ENCODE data around the gene FHIT.
"Not testable (repeated sequence)": the region's sequence is repeated elsewhere in the genome, so short reads cannot be mapped to it uniquely, and the experiment has no call there.

Gene FHIT

DNA sequence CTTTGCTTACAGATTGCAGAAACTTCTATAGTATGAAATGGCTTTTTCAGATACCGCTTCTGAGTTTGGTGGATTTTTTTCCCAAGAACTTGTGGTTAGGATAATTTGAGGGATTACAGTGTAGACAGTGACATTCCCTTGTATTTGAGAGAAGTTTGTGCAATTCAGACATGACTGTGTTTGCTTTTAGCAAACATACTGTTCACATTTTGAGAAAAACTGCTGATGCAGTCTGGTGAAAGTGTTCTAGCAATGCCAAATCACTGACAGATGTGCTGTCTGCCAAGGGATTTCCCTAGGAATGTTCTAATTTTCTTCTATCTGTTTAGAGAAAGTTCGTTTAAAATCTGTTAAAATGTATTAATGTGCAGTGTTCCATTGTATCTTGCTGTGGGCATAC, 652.6 kb downstream of the FHIT start:
- no peak for DNase-seq

- DNase-seq = no peak
Measured at GRCh38 chr3:60594025-60594424, 657.2 kb downstream of the FHIT start.

DNA sequence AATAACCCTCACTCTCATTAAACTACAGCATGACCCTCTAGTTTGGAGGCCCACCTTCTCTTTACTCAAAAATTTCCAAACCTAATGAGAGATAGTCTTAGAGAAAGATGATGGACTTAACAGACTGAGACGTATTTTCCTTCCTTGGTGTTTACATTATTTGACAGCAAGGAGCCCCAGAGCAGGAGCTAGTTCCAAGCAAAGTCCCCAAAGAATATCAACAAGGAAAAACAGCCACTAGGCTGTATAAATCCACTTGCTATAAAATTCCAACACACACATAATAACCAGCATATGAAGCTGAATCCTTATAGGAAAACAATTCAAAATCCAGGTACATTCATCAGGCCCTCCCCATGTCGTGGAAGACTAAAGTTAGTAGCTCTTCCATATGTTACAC, 660.0 kb downstream of the FHIT start:
- DNase-seq = no peak

DNA sequence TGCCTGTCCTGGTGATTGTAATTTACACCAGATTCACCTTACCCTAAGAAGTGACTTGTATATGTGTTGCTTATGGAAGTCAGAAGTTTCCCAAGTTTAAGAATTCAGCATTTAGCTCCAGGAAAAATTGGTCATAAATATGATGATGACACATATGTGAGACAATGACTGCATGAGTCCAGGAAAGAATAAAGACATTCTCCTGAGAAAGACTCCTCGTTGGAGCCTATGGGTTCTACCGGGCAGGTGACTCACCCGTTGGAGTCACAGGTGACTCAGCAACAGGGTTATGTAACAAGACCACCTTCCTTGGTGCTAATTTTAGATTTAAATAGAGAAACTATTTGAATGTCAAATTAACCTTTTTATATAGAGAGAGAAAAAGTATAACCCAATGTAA, 662.4 kb downstream of the FHIT start:
- no peak for DNase-seq

DNA sequence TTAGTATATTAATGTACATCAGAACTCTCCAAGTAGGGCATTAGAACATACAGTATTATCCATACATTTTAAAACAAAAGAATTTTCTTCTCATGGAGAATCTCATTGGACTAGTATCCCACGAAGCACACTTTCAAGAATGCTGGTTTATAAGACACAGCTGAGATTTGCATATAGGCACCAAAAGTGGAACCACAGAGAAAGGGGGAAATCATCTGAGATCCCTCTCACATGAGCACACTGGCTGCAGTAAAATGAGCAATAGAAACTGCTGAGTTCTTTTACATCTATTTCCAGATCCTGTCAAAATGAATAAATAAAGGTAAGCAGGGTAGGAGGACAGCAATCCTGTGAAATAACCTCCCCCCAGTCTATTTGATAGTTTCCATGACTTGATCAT, 665.3 kb downstream of the FHIT start:
- no peak for DNase-seq

DNA sequence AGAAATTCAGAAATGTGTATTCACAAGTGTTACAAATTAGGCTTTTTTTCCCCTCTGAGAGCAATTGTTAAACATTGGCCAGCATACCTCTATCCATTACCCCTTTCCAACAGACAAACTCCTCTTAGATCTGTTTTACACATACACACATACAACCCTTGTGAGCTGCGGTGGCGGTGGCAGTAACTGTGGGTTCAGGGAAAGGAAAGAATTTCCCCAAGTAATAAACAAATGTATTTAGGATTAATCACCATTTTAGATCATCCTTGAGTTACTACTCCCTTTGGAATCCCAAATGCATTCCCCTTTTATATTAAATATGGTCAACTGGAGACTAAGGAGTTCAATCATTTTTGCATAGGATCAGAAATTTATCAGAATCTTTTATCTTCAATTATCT, 667.0 kb downstream of the FHIT start:
- DNase-seq = no peak

DNA sequence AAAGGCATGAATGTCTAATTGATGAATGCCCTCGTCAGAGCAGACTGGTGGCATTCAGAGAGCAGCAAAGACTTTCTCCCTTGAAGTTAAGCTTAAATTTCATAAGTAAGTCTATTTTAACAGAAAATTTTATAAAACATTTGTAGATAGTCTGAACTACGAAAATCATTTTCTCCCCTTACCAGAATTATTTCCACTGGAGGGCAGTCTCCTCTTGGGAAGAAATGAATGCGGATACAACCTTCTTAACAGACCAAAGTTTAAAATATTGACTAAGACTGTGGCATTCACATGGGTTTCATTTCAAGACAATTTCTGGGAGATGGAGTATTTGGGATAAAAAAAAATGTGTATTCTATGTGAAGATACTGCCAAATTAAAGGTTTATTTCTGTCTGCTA, 669.0 kb downstream of the FHIT start:
- DNase-seq = no peak

DNA sequence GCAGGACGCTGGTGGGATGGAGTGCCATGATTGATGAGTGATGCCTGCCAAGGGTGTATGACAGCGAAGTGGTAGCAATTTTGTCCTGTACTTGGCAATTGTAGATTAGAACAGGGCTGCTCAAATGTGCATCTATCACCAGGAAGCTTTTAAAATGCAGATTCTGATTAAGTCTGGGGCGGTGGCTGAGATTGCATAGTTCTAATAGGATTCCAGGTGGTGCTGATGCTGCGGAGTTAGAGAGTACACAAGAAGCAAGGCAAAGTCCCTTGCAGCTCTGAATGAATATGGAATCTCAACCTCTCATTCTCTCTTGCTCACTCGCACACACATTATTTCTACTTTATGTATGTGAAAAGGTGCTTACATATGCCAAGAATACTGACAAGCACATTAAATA, 670.4 kb downstream of the FHIT start:
- no peak for DNase-seq

GRCh38 chr3:60579734-60580133, 671.5 kb downstream of the FHIT start:
- DNase-seq = no peak

- DNase-seq = no peak
Measured at GRCh38 chr3:60578936-60579335, 672.3 kb downstream of the FHIT start.

GRCh38 chr3:60577601-60578000, 673.7 kb downstream of the FHIT start:
- no peak for DNase-seq

DNA sequence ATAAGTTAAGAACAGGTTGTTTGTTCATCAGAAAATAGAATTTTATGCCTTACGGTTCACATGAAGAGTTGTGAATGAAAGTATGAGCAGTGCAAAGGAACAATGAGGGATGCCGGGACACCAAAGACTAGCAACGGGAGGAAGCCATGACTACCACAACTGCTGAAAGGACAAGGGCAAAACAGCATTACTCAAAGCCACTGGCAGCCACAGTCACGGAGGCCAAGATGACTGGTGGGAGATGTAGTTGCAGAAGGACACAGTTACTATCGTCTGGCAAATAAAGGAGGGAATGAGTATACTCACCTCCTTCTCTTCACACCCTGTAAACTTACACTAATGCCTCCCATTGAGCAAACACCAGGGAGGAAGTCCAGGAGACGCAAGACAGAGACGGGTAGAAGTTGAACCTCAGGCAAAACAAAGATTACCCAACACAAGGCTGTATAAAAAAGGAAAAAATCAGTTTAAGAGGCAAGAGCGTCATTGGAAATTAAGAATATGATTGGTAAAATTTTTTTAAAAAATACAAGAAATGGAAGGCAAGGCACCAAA, 675.5 kb downstream of the FHIT start:
- DNase-seq = no peak

DNA sequence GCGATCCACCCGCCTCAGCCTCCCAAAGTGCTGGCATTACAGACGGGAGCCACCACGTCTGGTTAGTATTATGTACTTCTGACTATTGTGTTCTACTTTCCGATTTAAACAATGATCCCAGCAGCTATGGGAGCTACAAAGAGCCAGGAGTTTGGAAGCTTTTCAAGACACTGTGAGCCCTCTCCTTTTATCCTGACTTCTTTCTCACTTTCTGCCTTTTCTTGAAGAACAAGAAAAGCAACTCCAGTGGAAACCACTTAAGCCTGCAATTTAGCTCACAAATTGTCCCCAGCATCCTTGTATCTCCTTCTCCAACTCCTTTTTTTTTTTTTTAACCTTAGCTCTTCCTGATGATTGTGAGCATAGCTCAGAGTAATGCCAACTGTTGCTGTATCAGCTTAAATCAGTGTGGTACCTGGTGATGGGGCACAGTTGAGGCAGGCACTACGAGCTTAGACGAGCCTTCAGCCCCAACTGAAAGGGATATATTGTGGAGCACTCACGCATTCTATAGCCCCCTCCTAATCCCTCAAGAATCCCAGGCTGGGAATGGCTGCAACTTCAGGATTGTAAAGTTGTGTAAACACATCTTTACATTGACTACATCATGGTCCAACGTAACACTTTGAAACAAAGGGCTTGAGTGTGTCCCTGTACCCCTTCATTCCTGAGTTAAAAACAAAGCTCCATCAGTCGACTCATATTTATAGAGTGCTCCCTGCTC, 677.0 kb downstream of the FHIT start:
- no peak for DNase-seq

DNA sequence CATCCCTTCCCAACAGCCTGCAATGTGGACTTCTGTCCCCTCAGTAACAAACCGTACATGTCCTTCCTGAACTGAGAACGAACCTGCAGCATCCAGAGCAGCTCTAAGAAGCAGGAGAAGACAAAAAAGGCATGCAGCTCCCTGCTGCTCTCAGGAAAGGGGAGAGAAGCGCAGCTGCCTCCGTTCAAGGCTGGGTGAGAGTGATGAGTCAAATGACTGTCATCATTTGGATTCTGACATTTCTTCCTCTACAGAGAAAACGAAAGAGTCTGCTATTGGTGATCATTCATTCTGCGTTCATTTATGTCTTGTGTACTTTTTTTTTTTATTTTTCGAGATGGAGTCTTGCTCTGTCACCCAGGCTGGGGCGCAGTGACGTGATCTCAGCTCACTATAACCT, 677.8 kb downstream of the FHIT start:
- DNase-seq = no peak

DNA sequence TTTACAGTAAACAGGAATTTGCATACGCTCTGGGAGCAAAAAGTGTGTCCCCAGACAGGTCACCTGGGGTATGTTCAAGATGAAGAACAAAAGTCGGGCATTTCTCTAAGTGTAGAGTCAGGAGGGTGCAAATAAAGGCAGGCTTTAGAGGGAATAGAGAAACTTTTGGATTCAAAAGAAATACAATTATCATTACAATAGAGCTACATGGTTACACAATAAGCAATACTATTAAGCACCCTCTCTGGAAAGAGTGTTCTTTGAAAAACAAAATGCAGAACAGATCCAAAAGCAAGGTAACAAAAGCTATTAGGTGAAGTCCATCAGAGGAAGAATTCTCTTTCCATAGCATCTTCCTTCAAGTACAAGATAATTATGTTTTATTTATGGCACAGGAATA, 679.7 kb downstream of the FHIT start:
- DNase-seq = no peak

- DNase-seq = no peak
Measured at GRCh38 chr3:60557122-60557521, 694.1 kb downstream of the FHIT start.

- DNase-seq = no peak
Measured at GRCh38 chr3:60555686-60556354, 695.4 kb downstream of the FHIT start.

GRCh38 chr3:60553144-60553543, 698.1 kb downstream of the FHIT start:
- no peak for DNase-seq

DNA sequence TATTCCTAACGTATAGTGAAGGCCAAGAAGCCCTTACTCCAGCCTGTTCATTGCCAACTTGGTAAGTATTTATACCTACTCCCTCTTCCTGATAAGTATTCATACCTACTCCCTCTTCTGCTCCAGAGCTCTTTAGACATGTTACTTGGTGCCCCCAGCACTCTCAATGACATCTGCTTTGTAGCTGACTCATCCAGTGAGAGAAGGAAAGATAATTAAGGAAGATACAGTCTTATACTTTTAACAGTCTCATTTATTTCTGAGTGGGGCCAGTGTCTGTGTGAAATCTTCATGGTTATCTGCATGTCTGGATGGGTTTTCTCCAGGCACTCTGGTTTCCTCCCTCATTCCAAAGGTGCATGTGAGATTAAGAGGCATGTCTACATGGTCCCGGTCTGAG, 698.7 kb downstream of the FHIT start:
- DNase-seq = no peak

DNA sequence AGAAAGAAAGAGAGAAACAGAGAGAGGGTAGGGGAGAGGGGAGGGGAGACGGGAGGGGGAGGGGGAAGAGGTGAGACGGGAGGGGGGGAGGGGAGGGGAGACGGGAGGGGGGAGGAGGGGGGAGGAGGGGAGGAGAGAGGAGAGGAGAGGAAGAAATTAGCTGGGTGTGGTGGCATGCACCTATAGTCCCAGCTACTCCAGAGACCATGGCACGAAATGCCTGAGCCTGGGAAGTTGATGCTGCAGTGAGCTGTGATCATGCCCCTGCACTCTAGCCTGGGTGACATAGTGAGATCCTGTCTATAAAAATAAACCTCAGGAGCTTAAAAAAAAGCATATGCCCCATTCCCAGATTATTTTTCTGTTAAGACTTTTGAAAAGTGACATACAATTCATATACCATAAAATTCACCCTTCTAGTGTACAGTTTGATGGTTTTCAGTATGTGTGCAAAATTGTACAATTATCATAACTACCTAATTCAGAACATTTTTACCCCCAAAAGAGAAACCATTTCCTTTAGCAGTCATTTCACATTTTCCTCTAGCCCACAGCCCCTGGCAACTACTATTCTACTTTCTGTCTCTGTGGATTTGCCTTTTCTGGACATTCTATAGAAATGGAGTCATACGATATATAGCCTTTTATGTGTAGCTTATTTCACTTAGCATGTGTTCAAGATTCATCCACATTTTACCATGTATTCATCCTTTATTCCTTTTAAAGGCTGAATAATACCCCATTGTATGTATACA, 699.6 kb downstream of the FHIT start:
- no peak for DNase-seq

GRCh38 chr3:60549863-60550262, 701.4 kb downstream of the FHIT start:
- DNase-seq = no peak

DNA sequence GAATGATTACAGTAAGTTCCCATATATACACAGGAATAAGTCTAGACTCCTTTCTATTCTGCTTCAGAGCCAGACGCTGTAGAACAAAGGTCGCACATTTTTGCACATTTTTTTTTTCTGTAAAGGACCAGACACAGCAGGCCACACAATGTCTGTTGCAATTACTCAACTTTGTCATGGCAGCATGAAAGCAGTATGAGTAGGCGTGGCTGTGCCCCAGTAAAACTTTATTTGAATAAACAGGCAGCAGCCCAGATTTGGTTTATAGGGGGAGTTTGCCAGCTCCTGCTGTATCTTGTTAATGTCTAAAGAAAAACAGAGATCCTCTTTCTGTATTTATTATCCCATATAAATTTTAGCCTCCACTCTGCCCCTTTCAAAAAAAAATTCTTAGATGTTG, 708.3 kb downstream of the FHIT start:
- DNase-seq = no peak

GRCh38 chr3:60539394-60539793, 711.9 kb downstream of the FHIT start:
- not testable (repeated sequence) for DNase-seq

DNA sequence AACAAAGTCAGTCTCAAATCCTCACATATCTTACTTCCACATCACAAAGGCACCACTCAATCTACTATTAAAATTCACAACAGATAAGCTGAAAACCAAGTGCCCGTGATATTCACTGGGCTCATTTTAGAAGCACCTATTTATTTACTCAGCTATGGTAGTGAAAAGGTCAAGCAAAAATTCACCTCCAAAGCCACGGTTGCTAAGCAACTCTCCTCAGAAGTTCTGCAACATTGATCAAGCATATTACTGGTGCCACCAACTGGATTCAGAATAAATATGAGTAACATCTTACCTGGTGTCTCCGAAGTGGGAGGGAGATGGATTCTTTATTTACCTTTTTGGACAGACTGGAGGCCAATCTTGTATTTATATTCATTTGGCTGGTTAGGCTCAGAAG, 714.8 kb downstream of the FHIT start:
- DNase-seq = no peak
